Spleen (tissue), 7 donors: ENCODE measurements around the gene LRRC7.

Experiments used
- CTCF ChIP-seq, 11 experiments: fragments of 200-600 bp in 7 of 11; fragments of 450-650 bp in 4 of 11; sonication (generic) in 4 of 11; IDR thresholded peaks in 8 of 11; conservative IDR thresholded peaks in 3 of 11; 1 replicate in 7 of 11; 2 replicates in 4 of 11; pipeline versions ENCODE4 v1.4.0 to v1.8.0; 2016 to 2021; ENCODE audit warnings: antibody characterized with exemption in 11 of 11, inconsistent platforms in 4 of 11, mild to moderate bottlenecking in 1 of 11
- POLR2A ChIP-seq, 3 donors: fragments of 450-650 bp; IDR thresholded peaks; one replicate each; pipeline ENCODE4 v1.5.1; 2017; ENCODE audit warnings: antibody characterized with exemption in 3 of 3, mild to moderate bottlenecking in 1 of 3
- POLR2AphosphoS5 ChIP-seq, 3 donors: sonication (generic); formaldehyde crosslinking; IDR thresholded peaks; one replicate each; pipeline ENCODE4 v1.5.1; 2017; ENCODE audit warnings: antibody characterized with exemption in 3 of 3
- donor health status: DM: no; HTN: no; CAD: no; lungs with moderate emphysema.
- donor health status: DM: no; HTN: no; CAD: no.
- donor health status: DM: no; HTN: no; CAD: no.

DNA sequence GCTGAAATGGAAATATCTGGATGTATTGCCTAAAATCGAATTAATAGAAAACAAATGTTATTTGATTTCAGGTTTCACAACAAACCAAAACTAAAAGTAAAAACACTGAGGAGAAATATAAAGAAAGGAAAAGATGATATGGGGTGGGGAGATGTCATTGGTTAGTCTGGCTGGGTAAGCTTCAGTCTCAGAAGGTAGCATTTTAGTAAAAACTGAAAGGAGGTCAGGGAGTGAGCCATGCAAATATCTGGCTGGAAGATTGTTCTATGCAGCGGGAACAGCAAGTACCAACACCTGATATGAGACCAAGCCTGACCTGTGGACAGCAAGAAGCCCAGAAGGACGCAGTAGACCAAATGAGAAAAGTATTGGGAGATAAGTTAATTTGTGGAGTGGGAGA lies 373.1 kb downstream of the LRRC7 start:
- no peak for TF ChIP-seq CTCF (IDR thresholded peaks at IDR 0.05 in 8 of 11, conservative IDR thresholded peaks at IDR 0.05 in 3 of 11)
- no peak for TF ChIP-seq POLR2AphosphoS5 (IDR thresholded peaks at IDR 0.05)
- no peak for TF ChIP-seq POLR2A (IDR thresholded peaks at IDR 0.05)
